Body of pancreas (tissue), 4 donors: ENCODE data around the gene LDLRAD1. TPM values are rescaled to one million over a fixed set of nuclear protein-coding genes. Genes with fewer than 3 reads are reported as not detected.
"Not testable (repeated sequence)": the region's sequence is repeated elsewhere in the genome, so short reads cannot be mapped to it uniquely, and the experiment has no call there.

Experiments used
- ATAC-seq: fragments of 150-250 bp; one replicate; pipeline ENCODE4 v1.9.1; 2016
- DNase-seq, 4 donors: peaks; one replicate each; pipeline ENCODE4 v3.0.0-alpha.2; 2019
- H3K27ac ChIP-seq, 4 donors: fragments of 200-600 bp; sonication (generic); 1 replicate in 3 of 4; 2 replicates in 1 of 4; pipeline versions ENCODE4 v1.5.1 to v1.6.1; 2016 to 2019; ENCODE audit warnings: mild to moderate bottlenecking in 1 of 4, mixed read lengths in 1 of 4, moderate library complexity in 1 of 4
- H3K27me3 ChIP-seq, 2 donors: fragments of 200-600 bp; sonication (generic); one replicate each; pipeline ENCODE4 v1.6.0; 2016; ENCODE audit warnings: mild to moderate bottlenecking in 1 of 2
- H3K36me3 ChIP-seq, 2 donors: fragments of 200-600 bp; sonication (generic); replicated peaks in 1 of 2; 2 replicates each; pipeline ENCODE4 v1.5.1; 2016; ENCODE audit warnings: low read depth in 2 of 2; ENCODE audit not compliant: insufficient read depth in 1 of 2
- H3K4me1 ChIP-seq: fragments of 200-600 bp; sonication (generic); one replicate; pipeline ENCODE4 v1.6.0; 2016
- H3K4me3 ChIP-seq, 2 donors: fragments of 200-600 bp; sonication (generic); 1 replicate in 1 of 2; 2 replicates in 1 of 2; pipeline ENCODE4 v1.5.1; 2016 to 2019
- H3K9me3 ChIP-seq, 3 donors: fragments of 200-600 bp; sonication (generic); 1 replicate in 2 of 3; 2 replicates in 1 of 3; pipeline ENCODE4 v1.5.1; 2016
- POLR2A ChIP-seq, 3 donors: fragments of 450-650 bp; IDR thresholded peaks; one replicate each; pipeline ENCODE4 v1.6.1; 2016; ENCODE audit warnings: antibody characterized with exemption in 3 of 3, mild to moderate bottlenecking in 2 of 3
- WGBS, 2 donors: methylation state at CpG; one replicate each; pipeline ENCODE4 v1.1.5; 2017; 5-methylcytosine and 5-hydroxymethylcytosine counted together
- intact Hi-C: fragments of 100-400 bp; cut with DNase I; formaldehyde crosslinking; loops from one replicate; pipeline ENCODE4 v1.15.1; 2023
- total RNA-seq, 2 donors: library from RNA; depleted of rRNA; stranded (reverse); fragments of >200 nt; gene quantifications; one replicate each; pipeline ENCODE4 v1.1.0, GENCODE V29; 2016
- TF ChIP-seq, protein P1 (sequence below), 7 experiments: fragments of 450-650 bp in 4 of 7; fragments of 200-600 bp in 3 of 7; sonication (generic) in 3 of 7; IDR thresholded peaks; one replicate each; pipeline ENCODE4 v1.5.1; 2016 to 2019; ENCODE audit warnings: antibody characterized with exemption in 7 of 7

LDLRAD1 gene
- total RNA-seq, 2 donors from 2014 or later: not detected

DNA sequence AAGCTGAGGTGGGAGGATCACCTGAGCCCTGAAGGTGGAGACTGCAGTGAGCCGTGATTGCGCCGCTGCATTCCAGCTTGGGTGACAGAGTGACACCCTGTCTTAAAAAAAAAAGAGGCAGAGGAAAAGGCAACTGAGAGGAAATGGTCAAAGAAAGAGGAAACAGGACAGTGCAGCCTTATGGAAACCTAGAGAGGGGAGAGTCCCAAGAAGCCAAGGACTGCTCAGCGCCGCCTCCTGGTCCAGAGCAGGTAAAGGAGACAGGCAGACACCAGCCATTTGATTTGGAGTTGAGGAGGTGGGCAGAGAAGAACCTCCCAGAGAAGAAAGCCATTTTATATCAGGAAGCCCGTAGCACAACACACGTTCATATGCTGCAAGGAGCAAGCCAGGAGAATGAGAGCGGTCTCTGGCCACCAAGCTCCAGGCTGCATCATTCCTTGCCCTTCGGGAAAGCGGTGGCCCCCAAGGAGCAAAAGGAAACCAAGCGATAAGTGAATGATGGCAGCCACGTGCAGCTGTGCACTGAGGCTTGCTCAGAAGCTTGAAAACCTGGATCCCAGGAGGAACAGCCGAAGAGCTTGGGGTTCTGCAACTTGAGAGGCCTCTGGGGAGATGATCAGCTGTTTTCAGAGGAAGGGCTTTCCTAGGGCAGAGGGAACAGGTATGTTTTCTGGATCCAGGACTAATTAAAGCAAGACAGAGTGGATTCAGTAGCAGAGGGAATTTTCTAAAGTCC, 38.1 kb downstream of the LDLRAD1 start:
- WGBS, 2 donors: 80 to 83% methylated on average over 13 of the region's 13 CpGs
- Histone ChIP-seq H3K36me3 (no peaks in the 10 kb centered on the region), H3K27me3 (no peaks in the 10 kb centered on the region), H3K4me3 (no peak overlapping the region), H3K9me3 (no peaks in the 10 kb centered on the region), H3K4me1 (peaks cover 16% of the 10 kb centered on the region), H3K27ac (no peak overlapping the region)
- no peak for ATAC-seq
- no peak for DNase-seq
- intact Hi-C loops: loop anchor here (10.0 kb wide), 1 partner anchor 55 kb away; no protein-coding TSS in a partner anchor
- TF ChIP-seq, protein P1, sequence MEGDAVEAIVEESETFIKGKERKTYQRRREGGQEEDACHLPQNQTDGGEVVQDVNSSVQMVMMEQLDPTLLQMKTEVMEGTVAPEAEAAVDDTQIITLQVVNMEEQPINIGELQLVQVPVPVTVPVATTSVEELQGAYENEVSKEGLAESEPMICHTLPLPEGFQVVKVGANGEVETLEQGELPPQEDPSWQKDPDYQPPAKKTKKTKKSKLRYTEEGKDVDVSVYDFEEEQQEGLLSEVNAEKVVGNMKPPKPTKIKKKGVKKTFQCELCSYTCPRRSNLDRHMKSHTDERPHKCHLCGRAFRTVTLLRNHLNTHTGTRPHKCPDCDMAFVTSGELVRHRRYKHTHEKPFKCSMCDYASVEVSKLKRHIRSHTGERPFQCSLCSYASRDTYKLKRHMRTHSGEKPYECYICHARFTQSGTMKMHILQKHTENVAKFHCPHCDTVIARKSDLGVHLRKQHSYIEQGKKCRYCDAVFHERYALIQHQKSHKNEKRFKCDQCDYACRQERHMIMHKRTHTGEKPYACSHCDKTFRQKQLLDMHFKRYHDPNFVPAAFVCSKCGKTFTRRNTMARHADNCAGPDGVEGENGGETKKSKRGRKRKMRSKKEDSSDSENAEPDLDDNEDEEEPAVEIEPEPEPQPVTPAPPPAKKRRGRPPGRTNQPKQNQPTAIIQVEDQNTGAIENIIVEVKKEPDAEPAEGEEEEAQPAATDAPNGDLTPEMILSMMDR (IDR thresholded peaks at IDR 0.05): no peak
- TF ChIP-seq POLR2A (IDR thresholded peaks at IDR 0.05): no peak

DNA sequence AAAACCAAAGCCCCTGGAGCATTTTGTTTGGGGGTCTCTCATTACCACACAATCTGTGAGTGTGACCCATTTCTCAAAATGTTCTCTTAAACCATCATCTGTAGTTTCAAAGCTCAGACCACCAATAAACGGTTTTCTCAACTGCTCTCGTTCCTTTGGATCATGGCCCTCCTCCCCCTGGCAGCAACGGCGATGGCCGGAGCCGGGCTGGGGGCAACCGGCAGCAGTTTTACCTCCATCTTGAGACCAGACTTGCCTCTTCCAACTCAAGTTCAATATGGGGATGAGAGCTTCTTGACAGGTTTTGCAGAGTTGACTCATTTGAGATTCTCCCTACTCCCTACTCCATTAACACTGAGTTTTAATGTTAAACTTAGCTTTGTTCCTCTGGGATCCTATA, 42.1 kb downstream of the LDLRAD1 start:
- intact Hi-C loops: loop anchor here (10.0 kb wide), 1 partner anchor 59 kb away; no protein-coding TSS in a partner anchor
- ATAC-seq (no peak), DNase-seq (no peak)
- Histone ChIP-seq H3K9me3 (no peaks in the 10 kb centered on the region), H3K27me3 (no peaks in the 10 kb centered on the region), H3K36me3 (no peaks in the 10 kb centered on the region), H3K4me3 (no peak overlapping the region), H3K27ac (no peak overlapping the region), H3K4me1 (no peaks in the 10 kb centered on the region)
- TF ChIP-seq POLR2A (IDR thresholded peaks at IDR 0.05): no peak
- TF ChIP-seq, protein P1 (IDR thresholded peaks at IDR 0.05): no peak
- WGBS, 2 donors: 88 to 89% methylated on average over 7 of the region's 7 CpGs

DNA sequence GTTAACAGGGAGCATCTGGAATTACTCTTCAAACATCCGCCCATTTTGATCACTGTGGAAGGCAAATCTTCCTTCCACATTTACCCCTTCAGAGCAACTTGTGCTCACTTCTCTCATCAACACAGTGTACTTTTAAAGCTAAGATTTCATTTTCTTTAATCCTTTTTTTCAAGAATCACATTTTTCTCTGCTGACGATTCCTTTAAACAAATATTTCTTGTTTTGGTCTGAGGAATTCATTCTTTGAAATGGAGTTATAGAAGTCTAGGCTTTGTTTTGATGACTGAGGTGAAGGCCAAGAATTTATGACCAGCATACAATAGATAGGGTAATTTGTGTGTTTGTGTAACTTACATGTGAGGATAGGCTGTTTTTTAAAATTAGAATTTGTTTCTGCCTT, 46.3 kb downstream of the LDLRAD1 start:
- no peaks in the 10 kb centered on the region for H3K9me3 ChIP-seq
- DNase-seq (no peak), ATAC-seq (no peak)
- WGBS, 2 donors: 88 to 89% methylated on average over 2 of the region's 2 CpGs
- H3K27me3 ChIP-seq: no peaks in the 10 kb centered on the region
- no peak overlapping the region for H3K4me3 ChIP-seq
- no peak overlapping the region for H3K27ac ChIP-seq
- intact Hi-C loops: loop anchor here (10.0 kb wide), 1 partner anchor 63 kb away; no protein-coding TSS in a partner anchor
- peaks cover 0 to 2% of the 10 kb centered on the region in 2 donors for H3K36me3 ChIP-seq
- H3K4me1 ChIP-seq: no peaks in the 10 kb centered on the region
- TF ChIP-seq, protein P1 (IDR thresholded peaks at IDR 0.05): no peak
- no peak for TF ChIP-seq POLR2A (IDR thresholded peaks at IDR 0.05)

DNA sequence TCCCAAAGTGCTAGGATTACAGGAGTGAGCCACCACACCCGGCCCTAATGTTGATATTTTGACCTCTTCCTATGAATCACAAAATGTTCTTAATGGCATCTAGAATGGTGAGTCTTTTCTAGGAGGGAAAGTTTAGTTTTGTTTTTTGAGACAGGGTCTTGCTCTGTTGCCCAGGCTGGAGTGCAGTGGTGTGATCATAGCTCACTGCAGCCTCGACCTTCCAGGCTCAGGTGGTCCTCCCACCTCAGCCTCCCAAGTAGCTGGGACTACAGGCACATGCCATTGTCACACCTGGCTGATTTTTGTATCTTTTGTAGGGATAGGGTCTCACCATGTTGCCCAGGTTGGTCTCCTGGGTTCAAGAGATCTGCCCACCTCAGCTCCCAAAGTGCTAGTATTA, 48.7 kb downstream of the LDLRAD1 start:
- H3K4me3 ChIP-seq, intact Hi-C loops, H3K4me1 ChIP-seq, H3K27ac ChIP-seq, ATAC-seq, H3K27me3 ChIP-seq, H3K36me3 ChIP-seq, H3K9me3 ChIP-seq, DNase-seq: not testable (repeated sequence)
- WGBS, 2 donors: 93 to 97% methylated on average over 2 of the region's 2 CpGs

DNA sequence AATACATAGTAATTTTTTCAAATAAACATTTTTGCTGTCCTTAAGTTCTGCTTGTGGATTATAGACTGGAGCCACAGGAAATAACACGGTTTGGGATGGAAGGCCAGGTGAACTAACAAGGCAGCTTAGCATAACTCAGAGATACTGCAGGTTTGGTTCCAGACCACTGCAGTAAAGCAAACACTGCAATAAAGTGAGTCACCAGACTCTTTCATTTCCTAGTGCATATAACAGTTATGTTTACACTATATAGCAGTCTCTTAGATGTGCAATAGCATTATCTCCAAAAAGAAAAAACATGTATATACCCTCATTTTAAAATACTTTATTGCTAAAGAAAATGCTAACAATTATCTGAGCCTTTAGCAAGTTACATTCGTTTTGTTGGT, 49.9 kb downstream of the LDLRAD1 start:
- 44 to 47% methylated on average over 2 of the region's 2 CpGs for WGBS, 2 donors
- no peaks in the 10 kb centered on the region for H3K27me3 ChIP-seq
- H3K4me3 ChIP-seq: no peak overlapping the region
- intact Hi-C loops: no loop called here
- no peaks in the 10 kb centered on the region for H3K9me3 ChIP-seq
- DNase-seq (no peak), ATAC-seq (no peak)
- TF ChIP-seq, protein P1 (IDR thresholded peaks at IDR 0.05): no peak
- no peak for TF ChIP-seq POLR2A (IDR thresholded peaks at IDR 0.05)
- peaks cover 0 to 2% of the 10 kb centered on the region in 2 donors for H3K36me3 ChIP-seq
- H3K4me1 ChIP-seq: no peaks in the 10 kb centered on the region
- H3K27ac ChIP-seq: no peak overlapping the region
